Inflammatory macrophage treated with lipopolysaccharide for 1 hour (primary cell): Measurements from ENCODE around the gene MRGPRG.

Experiments
- DNase-seq, 2 donors: peaks; one replicate each; pipeline ENCODE4 v3.0.0-alpha.2; 2020 to 2022

MRGPRG gene

DNA sequence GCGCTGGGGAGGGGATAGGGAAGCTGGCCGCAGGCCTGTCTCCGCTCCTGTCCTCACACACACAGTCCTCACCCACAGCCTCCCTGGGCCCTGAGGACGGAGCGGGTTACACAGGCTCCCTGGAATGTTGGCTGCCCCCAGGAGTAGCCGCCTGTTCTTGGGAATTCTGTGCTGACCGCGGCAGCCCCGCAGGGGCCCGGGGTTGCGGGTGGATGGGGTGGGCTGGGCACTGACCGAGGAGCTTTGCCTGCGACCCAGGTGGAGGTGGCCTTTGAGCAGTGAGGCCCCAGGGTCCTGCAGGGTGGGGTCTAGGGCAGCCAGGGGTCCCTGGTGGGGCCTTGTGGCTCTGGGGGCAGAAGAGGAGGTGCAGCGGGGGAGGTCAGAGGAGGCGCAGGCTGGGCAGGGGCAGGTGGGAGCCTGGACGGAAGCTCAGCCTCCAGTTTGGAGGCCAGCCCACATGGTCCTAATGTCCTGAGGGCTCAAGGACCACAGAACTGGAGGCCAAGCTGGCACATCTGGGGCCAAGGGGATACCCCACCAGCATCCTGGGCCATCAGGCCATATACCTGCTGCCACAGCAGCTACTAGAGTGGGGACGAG, 6.6 kb upstream of the MRGPRG start:
- DNase-seq = no peak

DNA sequence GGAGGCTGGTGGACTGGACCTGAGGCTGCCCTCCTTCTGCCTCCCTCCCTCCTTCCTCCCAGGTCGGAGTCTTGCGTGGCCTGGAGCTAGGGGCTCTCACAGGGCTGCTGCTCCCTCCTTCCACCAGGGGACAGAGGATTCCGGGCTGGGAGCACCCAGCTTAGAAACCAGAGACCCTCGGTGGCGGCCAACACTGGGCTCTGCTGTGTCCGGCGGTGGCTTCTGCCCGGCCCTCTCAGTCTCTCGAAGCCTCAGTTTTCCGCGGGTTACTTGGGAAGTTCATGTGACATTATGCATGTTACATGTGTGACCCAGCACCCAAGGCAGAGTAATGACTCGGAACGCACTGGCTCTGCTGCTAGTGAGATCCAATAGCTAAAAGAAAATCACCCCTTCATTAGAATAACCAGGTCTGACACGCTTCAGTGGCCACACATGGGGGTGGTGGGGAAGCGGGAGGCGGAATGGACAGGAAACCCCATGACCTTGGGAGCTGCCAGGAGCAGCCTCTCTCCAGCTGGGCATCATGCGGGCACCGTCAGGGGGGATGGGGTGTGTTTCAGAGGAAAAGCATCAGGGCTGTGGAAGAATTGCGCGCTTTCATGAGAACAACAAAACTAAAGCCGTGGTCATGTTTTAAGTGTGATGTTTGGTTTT, 5.9 kb upstream of the MRGPRG start:
- DNase-seq = no peak

DNA sequence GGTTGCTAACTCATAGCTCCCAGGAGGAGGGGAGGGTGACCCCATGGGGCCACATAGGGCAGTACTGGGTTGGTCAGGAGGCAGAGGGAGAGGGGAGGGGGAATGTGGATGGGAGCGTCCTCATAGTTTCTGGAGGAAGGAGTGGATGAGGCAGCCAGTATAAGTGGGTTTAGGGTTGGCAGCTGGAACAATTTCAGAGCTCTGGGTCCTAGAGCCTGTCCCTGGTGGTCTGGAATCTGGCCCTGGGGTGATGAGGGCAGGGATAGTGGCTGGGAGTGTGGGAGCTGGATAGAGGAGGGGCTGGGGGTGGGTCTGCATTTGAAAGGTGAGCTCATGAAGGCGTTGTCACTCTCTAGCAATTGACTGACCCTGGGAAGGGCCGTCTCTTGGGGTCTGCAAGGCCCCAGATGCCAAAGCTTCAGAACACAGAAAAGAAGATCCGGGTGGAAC, 5.3 kb upstream of the MRGPRG start:
- no peak for DNase-seq

DNA sequence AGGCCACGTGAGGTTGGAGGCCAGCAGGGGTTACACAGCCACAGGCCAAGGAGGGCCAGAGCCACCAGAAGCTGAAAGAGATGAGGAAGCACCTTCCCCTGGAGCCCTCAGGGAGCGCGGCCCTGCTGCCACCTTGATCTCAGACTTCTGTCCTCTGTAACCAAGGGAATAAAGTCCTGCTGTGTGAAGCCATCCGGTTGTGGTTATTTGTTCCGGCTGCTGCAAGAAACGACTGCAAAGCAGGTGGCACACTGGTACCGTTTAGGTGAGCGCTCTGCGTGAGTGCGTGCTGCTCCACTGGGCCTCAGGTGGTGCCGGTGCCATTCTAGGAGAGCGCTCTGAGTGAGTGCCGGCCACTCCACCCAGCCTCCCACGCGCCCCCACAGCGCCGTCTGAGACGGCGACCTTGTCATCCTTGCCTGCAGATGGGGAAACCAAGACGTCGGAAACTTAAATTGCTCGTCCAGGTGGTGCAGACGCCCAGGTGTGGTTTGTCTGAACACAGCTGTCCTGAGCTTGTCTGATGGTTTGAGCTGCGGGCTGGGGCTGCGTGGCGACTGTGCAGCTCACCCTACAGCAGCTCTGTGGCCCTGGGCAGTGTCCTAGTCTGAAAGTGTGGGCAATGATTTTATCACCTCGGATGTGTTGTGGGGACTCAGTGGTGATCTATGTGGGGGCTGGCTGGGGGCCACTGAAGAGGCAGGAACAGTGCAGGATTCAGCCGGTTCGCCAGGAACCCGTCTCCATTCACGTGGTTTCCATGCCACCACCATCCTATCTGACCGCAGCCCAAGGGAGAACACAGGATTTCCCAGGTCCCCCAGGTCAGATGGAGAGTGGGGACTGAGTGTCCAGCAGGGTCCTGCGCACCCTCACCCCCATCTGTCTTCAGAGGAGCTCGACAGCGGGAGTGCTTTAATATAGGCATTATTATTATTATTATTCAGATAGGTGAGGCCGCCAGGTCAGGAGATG, 4.6 kb upstream of the MRGPRG start:
- DNase-seq = no peak

DNA sequence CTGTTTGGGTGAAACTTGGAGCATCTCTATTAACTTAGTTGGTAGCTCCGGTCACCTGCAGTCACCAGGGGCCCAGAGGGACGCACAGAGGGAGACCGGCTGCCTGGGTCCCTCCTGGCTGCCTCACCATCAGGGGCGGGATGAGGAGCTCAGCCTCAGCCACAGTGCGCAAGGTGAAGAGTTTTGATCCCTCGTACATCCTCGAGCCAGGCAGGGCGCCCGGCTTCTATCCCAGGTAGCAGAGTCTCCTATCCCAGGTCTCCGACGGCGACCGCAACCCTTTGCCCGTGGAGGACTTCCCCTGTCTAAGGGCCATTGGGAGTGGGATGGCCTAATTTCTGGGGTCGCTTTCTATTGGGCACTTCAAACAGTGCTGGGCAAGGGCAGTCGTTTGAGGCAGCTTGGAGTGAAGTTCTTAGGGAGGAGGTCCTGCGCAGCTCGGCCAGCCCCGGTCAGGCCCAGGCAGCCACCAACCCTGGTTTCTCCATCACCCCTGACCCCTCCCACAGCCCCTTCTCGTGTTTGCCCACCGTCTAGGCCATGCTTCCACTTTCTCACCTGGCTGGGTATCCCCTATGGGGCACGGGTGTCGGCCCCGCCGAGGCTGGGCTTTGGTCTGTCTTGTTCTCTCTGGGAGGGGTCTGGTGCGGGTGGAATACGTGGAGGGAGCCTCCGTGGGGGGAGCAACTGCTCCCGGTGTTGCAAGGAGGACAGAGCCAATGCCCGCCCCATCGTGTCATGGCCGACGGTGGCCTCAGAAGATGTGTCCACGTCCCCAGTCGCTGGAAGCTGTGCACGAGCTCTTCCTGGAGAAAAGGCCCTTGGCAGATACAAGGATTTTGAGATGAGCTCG, 3.6 kb upstream of the MRGPRG start:
- no peak for DNase-seq

DNA sequence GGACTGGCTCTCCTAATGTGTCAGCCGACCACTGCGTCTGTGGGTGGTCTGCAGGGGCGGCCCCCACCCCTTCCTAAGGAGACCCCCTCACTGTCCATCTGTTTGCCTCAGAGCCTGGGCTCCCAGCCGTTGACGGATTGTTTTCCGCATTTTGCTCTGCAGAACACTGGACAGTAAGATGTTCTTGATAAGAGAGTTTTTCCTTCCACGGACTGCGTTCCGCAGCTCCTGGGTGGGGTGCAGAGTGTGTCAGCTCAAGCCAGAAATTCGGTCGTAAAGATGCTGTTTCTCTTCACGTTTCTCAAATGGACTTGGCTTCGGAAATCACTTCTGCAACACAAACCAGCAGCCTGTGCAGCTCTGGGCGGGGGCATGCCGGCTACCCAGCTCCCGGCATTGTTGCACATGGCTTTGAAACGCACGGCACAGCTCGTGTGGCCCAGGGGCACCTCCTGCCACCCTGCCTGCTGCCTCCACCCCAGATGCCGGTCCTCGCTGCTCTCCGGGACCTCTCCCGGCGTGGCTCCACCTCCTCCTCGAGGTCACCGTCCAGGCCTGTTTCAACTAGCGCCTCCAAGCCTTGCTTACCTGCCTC, 2.9 kb upstream of the MRGPRG start:
- DNase-seq = no peak

DNA sequence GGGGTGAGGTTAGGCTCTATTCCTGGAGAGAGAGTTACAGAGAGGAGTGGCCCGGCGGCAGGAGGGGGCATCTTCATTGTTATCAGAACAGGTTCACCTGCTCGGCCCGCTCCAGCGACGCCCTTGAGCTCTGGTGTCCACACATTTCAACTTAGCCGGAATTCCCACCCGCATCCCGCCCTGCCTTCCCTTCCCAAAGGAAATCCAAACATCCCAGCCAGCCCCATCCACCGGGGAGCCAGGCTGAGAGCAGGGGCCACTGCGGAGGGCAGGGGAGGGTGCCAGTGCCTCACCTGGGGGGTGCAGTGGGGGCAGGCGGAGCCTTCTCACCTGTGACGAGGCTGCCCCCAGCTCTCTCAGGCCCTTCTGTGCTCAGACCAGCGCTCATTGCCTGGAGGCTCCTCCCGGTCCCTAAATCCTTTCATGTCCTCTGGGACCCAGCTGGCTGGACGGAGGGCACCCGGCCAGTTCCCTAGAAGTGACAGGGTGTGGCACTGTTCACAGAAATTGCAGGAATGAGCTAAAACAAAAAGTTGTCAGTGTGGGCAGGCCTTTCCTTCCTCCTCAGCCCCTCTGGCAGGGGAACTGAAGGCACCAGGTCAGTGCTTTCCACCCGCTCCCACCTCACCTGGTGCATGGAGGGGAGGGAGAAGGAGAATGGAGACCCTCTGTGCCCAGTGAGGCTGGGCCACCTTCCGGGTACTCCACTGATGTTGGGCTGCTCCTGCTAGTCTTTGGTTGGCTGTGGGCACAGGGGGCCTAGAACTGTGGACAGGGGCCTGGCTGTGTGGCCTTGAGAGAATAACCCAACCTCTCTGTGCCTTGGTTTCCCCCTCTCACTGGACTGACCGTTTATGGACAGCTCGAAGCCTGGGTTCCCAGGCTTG, 2.2 kb upstream of the MRGPRG start:
- DNase-seq = no peak

DNA sequence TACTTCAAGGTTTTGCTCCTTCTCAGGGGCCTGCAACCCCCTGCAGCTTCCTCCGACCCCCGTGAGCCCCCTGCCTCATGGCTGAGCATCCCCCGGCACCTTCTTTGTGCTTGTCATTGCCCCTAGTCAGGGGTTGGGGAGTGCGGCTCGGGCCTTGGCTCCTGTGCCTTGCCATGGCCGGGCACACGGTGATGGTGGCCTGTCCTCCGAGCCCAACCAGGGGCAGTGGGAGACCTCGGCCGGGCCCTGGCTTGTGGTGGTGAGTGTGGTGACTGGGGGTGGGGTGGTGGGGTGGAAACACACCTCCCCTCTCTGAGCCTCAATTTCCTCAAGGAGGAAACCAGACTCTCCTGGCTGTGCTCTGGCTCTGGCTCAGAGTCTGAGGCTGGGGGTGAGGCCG, 1.5 kb upstream of the MRGPRG start:
- DNase-seq = no peak

DNA sequence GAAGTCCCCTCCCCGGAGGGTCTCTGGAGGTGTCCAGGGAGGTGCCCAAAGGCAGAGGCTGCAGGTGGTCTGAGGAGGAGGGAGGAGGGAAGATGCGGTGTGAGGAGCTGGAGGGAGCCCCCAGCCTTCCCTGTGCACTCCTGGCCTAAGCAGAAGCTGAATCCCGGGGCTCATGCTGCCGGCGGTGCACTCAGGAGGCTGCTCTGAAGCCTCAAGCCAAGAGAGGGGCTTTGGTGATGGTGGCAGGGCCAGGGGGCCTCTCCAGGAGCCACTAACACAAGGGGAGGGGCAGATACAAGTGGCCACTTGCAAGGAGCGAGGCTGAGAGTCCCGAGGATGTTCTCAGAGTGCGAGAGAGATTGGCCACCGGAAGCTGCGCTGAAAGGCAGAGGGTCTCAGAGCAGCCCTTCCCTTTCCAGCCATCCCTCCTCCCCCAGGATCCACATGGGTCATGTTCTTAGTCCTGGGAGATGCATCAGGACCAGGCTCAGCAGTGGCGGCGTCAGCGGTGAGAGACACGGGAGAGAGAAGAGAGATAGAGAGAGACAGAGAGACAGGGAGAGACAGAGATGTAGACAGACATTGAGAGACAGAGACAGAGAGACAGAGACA, 774 bp upstream of the MRGPRG start:
- DNase-seq = no peak

DNA sequence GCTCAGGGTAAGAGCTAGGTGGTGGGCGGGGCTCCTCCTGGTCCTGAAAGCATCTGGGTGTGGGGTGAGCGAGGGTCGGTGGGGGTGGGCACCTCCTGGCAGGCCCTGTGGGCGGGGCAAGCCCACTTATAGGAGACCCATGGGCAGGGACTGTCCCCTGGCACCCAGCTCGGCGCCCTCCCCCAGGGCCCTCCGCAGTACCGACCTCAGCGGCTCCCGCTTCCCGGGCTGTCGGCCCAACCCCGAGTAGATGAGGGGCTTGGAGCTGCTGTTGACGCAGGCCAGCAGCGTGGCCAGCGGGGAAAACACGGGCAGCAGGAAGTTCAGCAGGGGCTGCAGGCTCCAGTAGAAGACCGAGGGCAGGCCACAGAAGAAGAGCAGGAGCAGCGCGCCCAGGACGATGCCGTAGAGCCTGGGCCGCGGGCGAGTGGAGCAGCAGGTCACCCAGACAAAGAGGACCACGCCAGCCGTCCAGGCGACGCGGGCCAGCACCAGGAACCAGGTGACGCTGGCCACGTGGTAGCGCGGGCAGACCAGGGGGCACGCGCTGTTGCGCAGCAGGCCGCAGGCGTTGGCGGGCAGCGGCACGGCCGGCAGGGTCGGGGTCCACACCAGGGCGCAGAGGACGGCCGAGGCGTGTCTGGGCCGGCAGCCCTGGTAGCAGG, 663 bp downstream of the MRGPRG start:
- no peak for DNase-seq

DNA sequence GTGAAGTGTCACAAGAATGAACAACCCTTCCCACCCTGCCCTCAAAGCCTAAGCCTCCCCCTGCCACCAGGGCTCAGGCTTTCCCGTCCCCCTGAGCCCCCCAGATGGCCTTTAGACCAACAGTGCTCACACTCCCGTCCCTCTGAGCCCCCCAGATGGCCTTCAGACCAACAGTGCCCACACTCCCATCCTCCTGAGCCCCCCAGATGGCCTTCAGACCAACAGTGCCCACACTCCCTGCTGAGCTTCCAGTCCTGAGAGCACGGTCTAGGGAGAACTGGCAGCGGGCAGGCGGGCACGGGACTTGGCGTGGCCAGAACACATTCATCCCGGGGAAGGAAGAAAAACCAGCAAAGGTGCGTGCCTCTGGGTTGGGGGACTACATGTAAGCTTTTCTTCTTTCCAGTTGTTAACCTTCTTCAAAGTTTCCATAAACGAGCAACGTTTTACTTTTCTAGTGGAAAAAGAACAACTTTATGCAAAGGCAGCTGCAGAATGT, 2.5 kb downstream of the MRGPRG start:
- DNase-seq = no peak

DNA sequence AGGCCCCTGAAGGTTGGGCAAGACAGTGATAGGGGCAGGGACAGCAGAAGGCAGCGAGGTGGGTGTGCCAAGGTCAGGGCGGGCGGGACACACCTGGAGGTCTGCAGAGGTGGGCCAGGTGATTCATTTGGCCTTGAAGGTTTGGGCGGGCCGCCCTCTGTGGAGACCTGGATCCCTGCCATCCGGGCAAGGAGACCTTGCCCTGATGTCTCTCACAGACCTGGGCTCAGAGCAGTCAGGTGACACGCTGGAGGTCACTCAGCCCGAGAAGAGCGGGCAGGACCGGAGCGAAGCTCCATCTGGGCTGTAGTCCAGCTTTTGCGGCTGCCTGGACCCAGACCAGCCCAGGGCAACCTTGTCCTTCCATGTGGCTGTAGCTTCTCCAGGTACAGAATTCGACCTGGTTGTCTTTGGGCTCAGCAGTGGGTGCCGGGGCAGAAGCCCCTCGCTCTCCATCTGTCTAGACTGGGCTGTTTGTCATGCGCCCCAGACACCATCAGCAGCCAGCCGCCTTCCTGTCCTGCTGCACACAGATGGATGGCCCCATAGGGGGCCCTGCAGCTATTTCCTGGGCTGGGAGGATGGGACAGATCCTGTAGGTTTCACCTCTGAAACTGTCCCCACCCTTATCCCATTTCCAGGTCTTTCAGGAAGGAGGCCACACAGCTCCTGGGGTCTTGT, 3.1 kb downstream of the MRGPRG start:
- no peak for DNase-seq

DNA sequence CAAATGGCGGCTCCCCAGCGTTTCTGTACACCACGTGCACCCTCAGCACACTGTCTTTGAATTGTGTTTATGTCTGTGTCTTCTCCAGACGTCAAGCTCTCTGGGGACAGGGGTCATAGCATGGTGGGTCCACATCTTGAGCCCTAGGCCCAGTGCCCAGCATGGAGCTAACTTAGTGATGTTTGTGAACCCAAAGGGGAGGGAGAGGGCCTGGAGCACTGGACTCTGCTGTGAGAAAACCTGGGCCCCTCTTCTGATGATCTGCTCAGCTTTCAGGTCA, 4.3 kb downstream of the MRGPRG start:
- no peak for DNase-seq

DNA sequence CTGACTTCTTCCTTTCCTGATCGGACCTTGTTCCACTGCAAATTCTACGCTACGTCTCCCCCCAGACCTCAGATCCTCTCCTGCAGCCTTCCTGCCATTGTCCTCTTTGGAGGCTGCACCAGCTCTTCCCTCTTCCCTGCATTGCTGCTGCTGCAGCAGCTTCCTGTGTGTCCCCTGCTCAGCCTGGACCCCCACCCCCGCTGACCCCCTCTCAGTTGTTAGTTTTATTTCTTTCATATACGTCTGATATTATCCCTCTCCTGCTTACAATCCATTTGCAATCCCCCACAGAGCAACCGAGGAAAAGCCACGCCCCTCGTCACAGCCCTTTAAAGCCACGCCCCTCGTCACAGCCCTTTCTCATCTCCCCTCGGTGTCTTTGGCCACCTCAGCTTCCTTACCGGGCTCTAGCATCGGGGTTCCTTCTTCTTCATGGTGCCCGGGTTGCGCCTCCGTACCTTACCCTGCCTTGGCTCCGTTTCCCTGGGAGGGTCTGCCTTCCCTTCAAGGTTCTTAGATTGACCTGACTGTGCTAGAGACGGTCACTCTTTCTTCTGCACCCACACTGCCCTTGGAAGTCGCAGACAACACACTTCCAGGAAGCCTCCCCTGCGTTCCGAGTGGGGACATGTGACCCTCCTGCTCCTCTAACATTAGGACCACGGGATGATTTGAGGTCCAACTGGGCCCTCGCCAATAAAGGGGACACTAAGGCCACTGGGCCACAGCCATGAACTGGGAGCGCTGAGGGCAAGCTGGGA, 4.8 kb downstream of the MRGPRG start:
- DNase-seq = no peak

DNA sequence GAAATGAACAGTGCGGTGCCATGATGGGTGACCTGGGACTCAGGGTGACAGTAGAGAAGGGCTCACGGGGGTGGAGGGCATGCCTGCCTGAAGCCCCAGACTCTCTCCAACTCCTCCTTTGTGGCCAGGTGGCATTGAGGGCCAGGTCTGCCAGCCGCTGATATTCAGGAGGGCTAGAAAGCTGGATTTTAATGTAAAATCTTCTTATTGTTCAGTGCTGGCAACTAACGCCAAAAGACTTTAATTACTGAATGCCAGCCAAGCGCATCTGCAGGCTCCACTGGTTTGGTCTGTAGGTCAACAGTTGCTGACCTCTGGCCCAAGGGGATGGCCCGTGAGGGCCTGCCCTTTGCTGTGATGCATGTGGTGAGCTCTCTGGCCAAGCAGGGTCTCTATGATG, 10.3 kb downstream of the MRGPRG start:
- no peak for DNase-seq

DNA sequence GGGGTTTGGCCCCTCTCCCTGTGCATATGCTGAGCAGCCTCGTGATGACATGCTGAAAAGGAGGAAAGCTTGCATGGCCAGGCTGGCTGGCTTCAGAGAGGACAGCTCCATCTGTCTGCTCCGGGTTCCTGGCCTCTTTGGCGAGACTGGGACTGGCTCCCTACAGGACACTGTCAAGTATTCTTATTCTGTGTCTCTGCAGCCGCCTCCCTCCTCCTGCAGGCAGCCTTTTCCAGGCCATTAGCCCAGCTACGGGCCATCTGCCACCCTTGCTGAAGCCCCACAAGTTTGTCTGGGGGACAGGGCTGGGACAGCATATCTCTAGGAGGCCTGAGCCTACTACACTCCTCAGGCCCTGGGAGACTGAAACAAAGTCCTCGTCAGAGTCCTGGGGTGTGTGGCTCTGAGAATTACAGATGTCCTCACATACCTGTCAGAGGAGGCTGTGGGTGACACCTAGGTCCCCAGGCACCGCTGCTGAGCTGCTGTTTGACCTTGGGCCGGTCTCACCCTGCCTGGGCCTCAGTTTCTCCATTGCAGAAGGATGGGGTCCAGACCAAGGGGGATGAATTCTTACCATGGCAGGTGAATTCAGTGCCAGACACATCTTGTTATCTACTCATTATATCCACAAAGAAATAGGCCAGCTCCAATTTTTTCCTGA, 11.0 kb downstream of the MRGPRG start:
- DNase-seq = no peak

DNA sequence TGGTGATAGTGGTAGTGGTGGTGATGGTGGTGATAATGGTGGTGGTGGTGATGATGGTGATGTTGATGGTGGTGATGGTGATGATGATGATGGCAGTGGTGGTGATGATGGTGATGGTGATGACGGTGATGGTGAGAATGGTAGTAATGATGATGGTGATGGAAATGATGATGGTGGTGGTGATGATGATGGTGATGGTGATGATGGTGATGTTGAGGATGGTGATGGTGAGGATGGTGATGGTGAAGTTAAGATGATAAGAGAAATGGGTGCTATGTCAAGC, 11.8 kb downstream of the MRGPRG start:
- DNase-seq = no peak

DNA sequence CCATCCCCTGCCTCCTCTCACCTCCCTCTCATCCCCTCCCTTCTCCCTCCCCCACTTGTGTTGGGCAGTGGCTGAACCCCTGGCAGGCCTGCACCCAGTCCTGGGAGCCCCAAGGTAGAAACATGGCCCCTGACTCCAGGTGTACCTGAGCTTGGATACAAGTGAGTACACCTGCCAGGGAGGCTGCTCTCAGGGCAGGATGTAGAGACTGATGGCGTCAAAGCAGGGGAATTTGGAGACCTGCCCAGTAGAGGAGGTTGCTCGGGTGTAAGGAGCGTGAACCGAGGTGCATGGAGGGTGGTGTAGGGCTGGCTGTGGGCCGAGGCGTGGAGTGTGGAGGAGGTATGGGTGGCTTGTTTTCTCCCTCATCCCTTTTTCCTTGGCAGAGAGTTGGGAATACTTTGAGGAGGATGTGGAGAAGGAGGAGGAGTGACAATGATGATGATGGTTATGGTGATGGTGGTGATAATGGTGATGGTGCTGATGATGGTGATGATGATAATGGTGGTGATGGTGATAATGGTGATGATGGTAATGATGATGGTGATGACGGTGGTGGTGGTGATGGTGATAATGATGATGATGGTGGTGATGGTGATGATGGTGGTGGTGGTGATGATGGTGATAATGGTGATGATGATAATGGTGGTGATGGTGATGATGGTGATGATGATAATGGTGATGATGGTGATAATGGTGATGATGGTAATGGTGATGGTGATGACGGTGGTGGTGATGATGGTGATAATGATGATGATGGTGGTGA, 12.3 kb downstream of the MRGPRG start:
- no peak for DNase-seq
